ENCODE measurements around the gene DNTT.

The DNTT gene

DNA sequence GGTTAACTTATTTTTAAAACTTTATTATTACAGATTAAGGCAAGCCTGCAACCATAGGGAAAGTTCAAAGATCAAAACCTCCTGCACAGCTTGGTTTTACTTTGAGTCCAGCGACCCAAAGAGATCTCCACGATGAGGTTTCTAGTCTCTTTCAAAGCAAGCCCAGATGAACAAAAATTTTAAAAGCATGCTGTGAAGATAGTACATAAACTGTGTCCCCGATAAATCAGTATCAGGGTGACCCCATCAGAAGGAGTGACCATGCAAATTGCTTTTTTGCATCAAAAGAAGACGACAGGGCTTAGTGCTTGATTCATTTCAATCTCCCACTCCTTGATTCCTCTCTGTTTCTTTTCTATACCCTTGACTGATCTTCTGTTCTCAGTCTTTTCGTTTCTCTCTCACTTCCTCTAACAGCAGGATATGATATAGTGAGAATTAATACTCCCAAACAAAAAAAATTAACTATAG is 16.0 kb upstream of the DNTT start:
- Histone ChIP-seq H3K4me1 (ENCODE audit: control insufficient read depth, insufficient read depth, low read length) (no peaks in the 10 kb centered on the region), H3K4me3 (ENCODE audit: insufficient read depth, low read depth, low read length) (no peak overlapping the region), H3K27me3 (ENCODE audit: control insufficient read depth, insufficient read depth, low read length, poor library complexity, severe bottlenecking) (no peaks in the 10 kb centered on the region), H3K9me3 (ENCODE audit: control insufficient read depth, low read length) (no peaks in the 10 kb centered on the region), H3K36me3 (ENCODE audit: control insufficient read depth, insufficient read depth, low read length) (no peaks in the 10 kb centered on the region), H3K27ac (ENCODE audit: insufficient read depth, low read depth, low read length, poor library complexity, severe bottlenecking) (no peak overlapping the region)
- WGBS, 2 experiments, result 72 to 83% methylated on average over 4 to 5 of the region's 5 CpGs

DNA sequence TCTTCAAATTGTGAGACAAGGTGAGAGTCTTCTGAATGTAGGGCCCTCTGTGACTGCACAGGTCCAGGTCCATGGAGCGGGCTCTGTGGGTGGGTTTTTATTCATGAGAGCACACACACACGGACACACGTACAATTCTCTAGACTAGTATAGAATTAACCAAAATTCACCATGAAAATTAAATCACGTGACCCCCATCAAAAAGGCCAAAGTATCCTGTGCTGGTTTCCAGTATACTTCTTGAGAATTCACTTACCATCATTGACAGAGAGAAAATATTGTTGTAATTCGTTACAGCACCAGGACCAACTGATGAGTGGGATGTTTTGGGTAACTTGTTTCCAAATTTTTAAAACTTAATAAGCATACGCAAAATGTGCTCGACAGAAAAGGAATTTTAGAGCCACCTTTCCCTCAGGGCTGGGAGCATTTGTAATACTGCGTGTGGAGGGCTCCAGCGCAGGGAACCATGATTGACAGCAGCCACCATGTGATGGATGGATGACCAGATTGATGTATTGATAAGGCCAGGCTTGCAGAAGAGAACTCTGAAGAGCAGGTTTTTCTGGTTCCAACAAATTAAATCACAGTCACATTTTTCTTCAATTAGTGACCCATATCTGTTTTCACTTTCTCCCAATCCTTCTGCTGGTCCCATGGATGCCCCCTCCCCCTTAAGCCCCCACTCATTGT is 14.9 kb upstream of the DNTT start:
- Histone ChIP-seq H3K27me3 (ENCODE audit: control insufficient read depth, insufficient read depth, low read length, poor library complexity, severe bottlenecking) (no peaks in the 10 kb centered on the region), H3K4me3 (ENCODE audit: insufficient read depth, low read depth, low read length) (no peak overlapping the region)
- WGBS, 2 experiments, result 92 to 93% methylated on average over 8 to 9 of the region's 9 CpGs

DNA sequence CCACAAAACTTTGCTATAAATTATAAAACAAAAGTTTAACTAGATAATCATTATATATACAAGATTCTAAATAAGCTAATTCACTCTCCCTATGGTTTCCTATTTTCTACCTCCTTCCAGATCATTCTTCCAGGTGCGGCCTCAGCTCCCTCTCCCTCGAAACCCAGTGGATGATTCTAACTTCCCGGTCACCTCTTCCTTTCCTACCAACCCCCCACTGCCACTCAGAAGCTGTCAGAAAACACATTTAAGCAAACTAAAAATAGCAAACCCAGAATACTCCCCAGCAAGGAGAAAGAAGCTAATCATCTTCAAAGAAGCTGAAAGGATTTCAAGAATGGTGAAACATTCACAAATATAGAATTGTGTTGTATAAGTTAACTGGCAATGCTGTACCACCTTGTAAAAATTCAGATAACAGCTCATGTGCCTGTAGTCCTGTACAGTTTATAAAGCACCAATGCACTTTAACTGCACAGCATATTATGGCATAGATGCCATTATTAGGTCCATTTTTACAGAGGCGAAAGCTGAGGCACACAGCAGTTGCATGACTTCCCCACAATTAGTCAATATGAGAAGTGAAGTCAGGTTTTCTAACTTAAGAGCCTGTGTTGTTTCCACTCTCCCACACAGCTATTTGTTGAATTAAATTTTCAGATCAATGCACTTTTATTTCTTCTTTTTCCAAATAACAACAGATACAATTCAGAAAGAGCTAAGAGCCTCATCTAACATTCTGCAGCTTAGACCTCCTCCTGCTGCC is 13.7 kb upstream of the DNTT start:
- no peak overlapping the region for H3K4me3 ChIP-seq (ENCODE audit: insufficient read depth, low read depth, low read length)
- 88 to 91% methylated on average over 4 of the region's 4 CpGs for WGBS, 2 experiments
- no peaks in the 10 kb centered on the region for H3K4me1 ChIP-seq (ENCODE audit: control insufficient read depth, insufficient read depth, low read length)
- no peaks in the 10 kb centered on the region for H3K9me3 ChIP-seq (ENCODE audit: control insufficient read depth, low read length)
- no peaks in the 10 kb centered on the region for H3K36me3 ChIP-seq (ENCODE audit: control insufficient read depth, insufficient read depth, low read length)
- H3K27me3 ChIP-seq (ENCODE audit: control insufficient read depth, insufficient read depth, low read length, poor library complexity, severe bottlenecking), result no peaks in the 10 kb centered on the region
- H3K27ac ChIP-seq (ENCODE audit: insufficient read depth, low read depth, low read length, poor library complexity, severe bottlenecking), result no peak overlapping the region

More for the DNA sequence above, 14.9 kb upstream of the DNTT start:
- H3K9me3 ChIP-seq (ENCODE audit: control insufficient read depth, low read length), result no peaks in the 10 kb centered on the region
- no peaks in the 10 kb centered on the region for H3K36me3 ChIP-seq (ENCODE audit: control insufficient read depth, insufficient read depth, low read length)
- no peak overlapping the region for H3K27ac ChIP-seq (ENCODE audit: insufficient read depth, low read depth, low read length, poor library complexity, severe bottlenecking)
- no peaks in the 10 kb centered on the region for H3K4me1 ChIP-seq (ENCODE audit: control insufficient read depth, insufficient read depth, low read length)

DNA sequence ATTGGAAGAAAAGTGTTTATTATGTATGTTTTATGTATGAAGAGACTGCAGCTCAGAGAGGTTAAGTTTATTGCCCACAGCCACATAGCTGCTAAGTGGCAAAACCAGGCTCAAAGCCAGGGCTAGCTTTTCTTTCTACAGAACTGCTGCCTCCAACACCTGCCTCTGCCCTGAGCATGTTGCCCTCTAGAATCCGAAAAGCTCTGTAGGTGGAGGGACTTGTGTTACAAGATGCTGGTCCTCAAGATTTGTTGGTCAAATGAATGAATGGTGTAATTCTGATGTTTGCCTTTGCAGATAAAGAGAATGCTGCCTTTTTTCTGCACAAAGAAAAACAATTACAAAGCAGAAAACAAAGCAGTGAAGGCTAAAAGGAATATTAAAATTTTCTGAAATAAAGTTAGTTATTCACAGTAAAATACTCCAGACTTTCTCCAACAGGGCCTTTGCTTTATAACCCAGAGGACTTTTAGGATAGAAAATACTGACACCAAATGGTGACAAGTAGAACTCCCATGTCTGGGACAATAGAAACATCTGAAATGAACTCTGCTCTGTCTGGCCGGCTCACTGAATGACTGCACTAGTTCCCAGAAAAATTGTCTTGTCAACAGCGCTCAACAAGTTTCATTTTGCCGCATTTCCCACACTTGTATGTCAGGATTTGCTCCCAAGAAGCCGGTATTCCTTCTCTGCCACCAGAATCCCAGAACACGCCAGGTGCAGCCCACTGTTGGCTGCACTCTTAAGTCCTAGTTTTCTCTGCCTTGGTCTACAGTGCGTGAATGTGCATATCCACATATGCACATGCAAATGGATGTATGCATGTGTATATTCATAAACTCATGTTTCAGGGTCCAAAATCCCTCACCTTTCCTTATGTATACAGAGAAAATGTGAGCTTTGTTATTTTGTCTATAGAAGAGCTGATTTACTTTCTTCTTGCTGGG is 11.0 kb upstream of the DNTT start:
- Histone ChIP-seq H3K9me3 (ENCODE audit: control insufficient read depth, low read length) (no peaks in the 10 kb centered on the region), H3K4me3 (ENCODE audit: insufficient read depth, low read depth, low read length) (no peak overlapping the region), H3K27me3 (ENCODE audit: control insufficient read depth, insufficient read depth, low read length, poor library complexity, severe bottlenecking) (no peaks in the 10 kb centered on the region), H3K36me3 (ENCODE audit: control insufficient read depth, insufficient read depth, low read length) (no peaks in the 10 kb centered on the region), H3K4me1 (ENCODE audit: control insufficient read depth, insufficient read depth, low read length) (no peaks in the 10 kb centered on the region), H3K27ac (ENCODE audit: insufficient read depth, low read depth, low read length, poor library complexity, severe bottlenecking) (no peak overlapping the region)
- 54 to 57% methylated on average over 6 to 7 of the region's 7 CpGs for WGBS, 2 experiments

DNA sequence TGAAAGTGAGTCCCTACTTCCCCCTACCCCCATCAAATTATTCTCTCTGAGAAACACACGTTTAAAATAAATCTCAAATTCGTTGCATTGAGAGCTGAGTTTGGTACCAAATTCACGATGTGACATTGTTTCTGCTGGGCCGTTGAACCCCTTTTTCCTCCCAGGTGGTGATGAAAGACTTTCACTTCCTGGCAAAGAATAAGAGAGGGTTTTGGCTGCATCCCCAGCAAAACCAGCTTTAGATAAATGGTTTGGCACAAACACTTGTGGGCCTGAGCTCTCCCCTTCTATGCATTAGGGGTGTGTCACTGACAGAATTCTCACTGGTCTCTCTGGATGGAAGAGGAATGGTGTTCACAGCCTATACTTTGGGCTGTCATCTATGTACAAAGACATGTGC is 8.8 kb upstream of the DNTT start:
- Histone ChIP-seq H3K9me3 (ENCODE audit: control insufficient read depth, low read length) (no peaks in the 10 kb centered on the region), H3K27ac (ENCODE audit: insufficient read depth, low read depth, low read length, poor library complexity, severe bottlenecking) (no peak overlapping the region), H3K27me3 (ENCODE audit: control insufficient read depth, insufficient read depth, low read length, poor library complexity, severe bottlenecking) (no peaks in the 10 kb centered on the region), H3K4me3 (ENCODE audit: insufficient read depth, low read depth, low read length) (no peak overlapping the region), H3K36me3 (ENCODE audit: control insufficient read depth, insufficient read depth, low read length) (no peaks in the 10 kb centered on the region), H3K4me1 (ENCODE audit: control insufficient read depth, insufficient read depth, low read length) (no peaks in the 10 kb centered on the region)
- WGBS, 2 experiments, result 94 to 95% methylated on average over 4 of the region's 4 CpGs

GRCh38 chr10:96297486-96297885 is 6.7 kb upstream of the DNTT start:
- 94 to 96% methylated on average over 2 of the region's 2 CpGs for WGBS, 2 experiments

GRCh38 chr10:96298362-96298761 is 5.9 kb upstream of the DNTT start:
- Histone ChIP-seq H3K36me3 (ENCODE audit: control insufficient read depth, insufficient read depth, low read length) (no peaks in the 10 kb centered on the region), H3K4me1 (ENCODE audit: control insufficient read depth, insufficient read depth, low read length) (no peaks in the 10 kb centered on the region), H3K27ac (ENCODE audit: insufficient read depth, low read depth, low read length, poor library complexity, severe bottlenecking) (no peak overlapping the region), H3K27me3 (ENCODE audit: control insufficient read depth, insufficient read depth, low read length, poor library complexity, severe bottlenecking) (no peaks in the 10 kb centered on the region), H3K4me3 (ENCODE audit: insufficient read depth, low read depth, low read length) (no peak overlapping the region), H3K9me3 (ENCODE audit: control insufficient read depth, low read length) (no peaks in the 10 kb centered on the region)
- WGBS, 2 experiments, result 90 to 98% methylated on average over 3 of the region's 3 CpGs

More at GRCh38 chr10:96297486-96297885, 6.7 kb upstream of the DNTT start:
- H3K27ac ChIP-seq (ENCODE audit: insufficient read depth, low read depth, low read length, poor library complexity, severe bottlenecking), result no peak overlapping the region
- H3K36me3 ChIP-seq (ENCODE audit: control insufficient read depth, insufficient read depth, low read length), result no peaks in the 10 kb centered on the region
- H3K4me3 ChIP-seq (ENCODE audit: insufficient read depth, low read depth, low read length), result no peak overlapping the region
- H3K27me3 ChIP-seq (ENCODE audit: control insufficient read depth, insufficient read depth, low read length, poor library complexity, severe bottlenecking), result no peaks in the 10 kb centered on the region
- no peaks in the 10 kb centered on the region for H3K4me1 ChIP-seq (ENCODE audit: control insufficient read depth, insufficient read depth, low read length)
- H3K9me3 ChIP-seq (ENCODE audit: control insufficient read depth, low read length), result no peaks in the 10 kb centered on the region

- WGBS, 2 experiments, result 93 to 95% methylated on average over 3 to 5 of the region's 5 CpGs
- H3K36me3 ChIP-seq (ENCODE audit: control insufficient read depth, insufficient read depth, low read length), result no peaks in the 10 kb centered on the region
- H3K27me3 ChIP-seq (ENCODE audit: control insufficient read depth, insufficient read depth, low read length, poor library complexity, severe bottlenecking), result no peaks in the 10 kb centered on the region
- no peak overlapping the region for H3K27ac ChIP-seq (ENCODE audit: insufficient read depth, low read depth, low read length, poor library complexity, severe bottlenecking)
- H3K4me3 ChIP-seq (ENCODE audit: insufficient read depth, low read depth, low read length), result no peak overlapping the region
- no peaks in the 10 kb centered on the region for H3K9me3 ChIP-seq (ENCODE audit: control insufficient read depth, low read length)
- H3K4me1 ChIP-seq (ENCODE audit: control insufficient read depth, insufficient read depth, low read length), result no peaks in the 10 kb centered on the region
Measured at GRCh38 chr10:96299383-96299782, 4.9 kb upstream of the DNTT start.

DNA sequence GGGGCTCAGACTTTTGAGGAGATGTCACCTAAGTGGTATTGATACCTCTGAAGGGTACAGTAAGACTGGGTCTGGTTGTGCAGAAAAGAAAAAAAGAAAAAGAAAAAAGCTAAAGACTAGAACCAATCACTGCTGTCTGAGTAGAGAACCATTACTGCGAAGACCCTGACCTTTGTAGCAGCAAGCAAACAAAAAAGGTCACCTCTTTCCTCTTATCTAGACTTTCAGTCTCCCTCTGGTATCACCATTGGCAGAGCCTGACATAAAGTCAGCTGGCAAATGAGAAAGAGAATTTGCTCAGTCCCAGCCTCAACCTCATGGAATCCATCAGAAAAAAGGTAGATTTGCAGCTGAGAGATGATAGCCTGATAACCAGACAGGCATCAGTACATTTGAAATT is 2.6 kb upstream of the DNTT start:
- Histone ChIP-seq H3K27ac (ENCODE audit: insufficient read depth, low read depth, low read length, poor library complexity, severe bottlenecking) (no peak overlapping the region), H3K9me3 (ENCODE audit: control insufficient read depth, low read length) (no peaks in the 10 kb centered on the region), H3K36me3 (ENCODE audit: control insufficient read depth, insufficient read depth, low read length) (no peaks in the 10 kb centered on the region), H3K27me3 (ENCODE audit: control insufficient read depth, insufficient read depth, low read length, poor library complexity, severe bottlenecking) (no peaks in the 10 kb centered on the region), H3K4me3 (ENCODE audit: insufficient read depth, low read depth, low read length) (no peak overlapping the region), H3K4me1 (ENCODE audit: control insufficient read depth, insufficient read depth, low read length) (no peaks in the 10 kb centered on the region)
- 75 to 87% methylated on average over 1 of the region's 1 CpG for WGBS, 2 experiments

DNA sequence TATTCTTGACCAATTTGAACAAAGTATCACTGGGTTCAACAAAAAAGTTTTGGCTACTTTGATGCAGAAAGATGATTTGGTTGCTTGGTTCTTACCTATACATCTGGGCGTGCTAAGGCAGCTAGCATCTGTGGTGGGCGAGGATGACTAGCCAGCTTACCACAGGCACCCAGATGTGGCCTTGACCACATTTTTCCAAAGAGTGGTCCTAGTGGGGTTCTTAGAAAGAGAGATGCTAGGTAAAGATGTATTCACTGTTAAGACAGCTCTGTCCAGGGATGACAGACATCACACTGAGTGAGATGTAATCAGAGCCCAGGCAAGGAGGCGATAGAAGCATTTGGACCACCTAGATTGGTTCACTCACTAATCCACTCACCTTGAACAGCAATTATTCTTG is 785 bp downstream of the DNTT start:
- Histone ChIP-seq H3K4me3 (ENCODE audit: insufficient read depth, low read depth, low read length) (no peak overlapping the region), H3K27ac (ENCODE audit: insufficient read depth, low read depth, low read length, poor library complexity, severe bottlenecking) (no peak overlapping the region), H3K27me3 (ENCODE audit: control insufficient read depth, insufficient read depth, low read length, poor library complexity, severe bottlenecking) (no peaks in the 10 kb centered on the region), H3K4me1 (ENCODE audit: control insufficient read depth, insufficient read depth, low read length) (peaks cover 12% of the 10 kb centered on the region), H3K36me3 (ENCODE audit: control insufficient read depth, insufficient read depth, low read length) (no peaks in the 10 kb centered on the region), H3K9me3 (ENCODE audit: control insufficient read depth, low read length) (no peaks in the 10 kb centered on the region)
- 97% methylated on average over 3 of the region's 3 CpGs for WGBS, 2 experiments
